Measurements from ENCODE around the gene FBXW8. TPM values are rescaled to one million over a fixed set of nuclear protein-coding genes. Genes with fewer than 3 reads are reported as not detected.

FBXW8 gene
- total RNA-seq, 1 experiment from 2014 or later = 34.8 TPM

GRCh38 chr12:117069926-117070900 is 159.5 kb downstream of the FBXW8 start:
- Histone ChIP-seq H3K4me1 (ENCODE audit: low read length) (peaks cover 20% of the 10 kb centered on the region), H3K36me3 (ENCODE audit: insufficient read depth, low read length) (peaks cover 4% of the 10 kb centered on the region; the same call in 1 of the 2 replicates), H3K9ac (ENCODE audit: low read length) (no peak overlapping the region)

GRCh38 chr12:117071009-117071408 is 160.3 kb downstream of the FBXW8 start:
- Histone ChIP-seq H3K9ac (ENCODE audit: low read length) (no peak overlapping the region), H3K4me3 (ENCODE audit: low read length) (no peak overlapping the region), H3K79me2 (ENCODE audit: low read length) (peaks cover 20% of the 10 kb centered on the region), H3K36me3 (ENCODE audit: insufficient read depth, low read length) (peaks cover 4% of the 10 kb centered on the region; the same call in 1 of the 2 replicates), H3K9me3 (ENCODE audit: low read length) (no peaks in the 10 kb centered on the region), H3K4me1 (ENCODE audit: low read length) (peaks cover 20% of the 10 kb centered on the region), H3K9me2 (replicated peaks; ENCODE audit: insufficient read depth, low read length) (no peaks in the 10 kb centered on the region), H4K20me1 (ENCODE audit: insufficient read depth, low read depth, low read length) (no peaks in the 10 kb centered on the region), H2AFZ (ENCODE audit: low read length) (no peak overlapping the region), H3K27ac (ENCODE audit: low read length) (no peak overlapping the region), H3K4me2 (ENCODE audit: low read depth, low read length, poor library complexity, severe bottlenecking) (no peak overlapping the region), H3K27me3 (ENCODE audit: low read length) (no peaks in the 10 kb centered on the region)
- DNase-seq = no peak

More at GRCh38 chr12:117069926-117070900, 159.5 kb downstream of the FBXW8 start:
- H3K27me3 ChIP-seq (ENCODE audit: low read length) = no peaks in the 10 kb centered on the region
- no peaks in the 10 kb centered on the region for H4K20me1 ChIP-seq (ENCODE audit: insufficient read depth, low read depth, low read length)
- H3K4me2 ChIP-seq (ENCODE audit: low read depth, low read length, poor library complexity, severe bottlenecking) = no peak overlapping the region
- no peaks in the 10 kb centered on the region for H3K9me3 ChIP-seq (ENCODE audit: low read length)
- H3K79me2 ChIP-seq (ENCODE audit: low read length) = peaks cover 20% of the 10 kb centered on the region; the same call in 1 of the 2 replicates
- no peak overlapping the region for H2AFZ ChIP-seq (ENCODE audit: low read length)
- H3K27ac ChIP-seq (ENCODE audit: low read length) = no peak overlapping the region
- no peaks in the 10 kb centered on the region for H3K9me2 ChIP-seq (replicated peaks; ENCODE audit: insufficient read depth, low read length)
- no peak overlapping the region for H3K4me3 ChIP-seq (ENCODE audit: low read length)
- no peak for DNase-seq

GRCh38 chr12:117072106-117072505 is 161.4 kb downstream of the FBXW8 start:
- Histone ChIP-seq H3K27me3 (ENCODE audit: low read length) (no peaks in the 10 kb centered on the region), H3K4me2 (ENCODE audit: low read depth, low read length, poor library complexity, severe bottlenecking) (no peak overlapping the region), H3K4me3 (ENCODE audit: low read length) (no peak overlapping the region), H3K4me1 (ENCODE audit: low read length) (peaks cover 17% of the 10 kb centered on the region), H3K27ac (ENCODE audit: low read length) (no peak overlapping the region), H3K9me3 (ENCODE audit: low read length) (no peaks in the 10 kb centered on the region), H3K36me3 (ENCODE audit: insufficient read depth, low read length) (peaks cover 4% of the 10 kb centered on the region; the same call in 1 of the 2 replicates), H3K9me2 (replicated peaks; ENCODE audit: insufficient read depth, low read length) (no peaks in the 10 kb centered on the region), H3K9ac (ENCODE audit: low read length) (no peak overlapping the region), H2AFZ (ENCODE audit: low read length) (no peak overlapping the region), H4K20me1 (ENCODE audit: insufficient read depth, low read depth, low read length) (no peaks in the 10 kb centered on the region), H3K79me2 (ENCODE audit: low read length) (peaks cover 29% of the 10 kb centered on the region)
- DNase-seq = no peak

- no peak for DNase-seq
- H3K27ac ChIP-seq (ENCODE audit: low read length) = no peak overlapping the region
These were observed 162.2 kb downstream of the FBXW8 start for GRCh38 chr12:117072736-117073490.

GRCh38 chr12:117073611-117074010 is 162.9 kb downstream of the FBXW8 start:
- no peaks in the 10 kb centered on the region for H3K9me3 ChIP-seq (ENCODE audit: low read length)
- no peaks in the 10 kb centered on the region for H3K9me2 ChIP-seq (replicated peaks; ENCODE audit: insufficient read depth, low read length)
- H3K4me3 ChIP-seq (ENCODE audit: low read length) = no peak overlapping the region
- peaks cover 43% of the 10 kb centered on the region for H3K79me2 ChIP-seq (ENCODE audit: low read length)
- no peak overlapping the region for H2AFZ ChIP-seq (ENCODE audit: low read length)
- no peak overlapping the region for H3K4me2 ChIP-seq (ENCODE audit: low read depth, low read length, poor library complexity, severe bottlenecking)
- no peak for DNase-seq
- H3K27ac ChIP-seq (ENCODE audit: low read length) = no peak overlapping the region
- no peaks in the 10 kb centered on the region for H3K27me3 ChIP-seq (ENCODE audit: low read length)
- H3K9ac ChIP-seq (ENCODE audit: low read length) = no peak overlapping the region
- H3K4me1 ChIP-seq (ENCODE audit: low read length) = peaks cover 14% of the 10 kb centered on the region
- peaks cover 4% of the 10 kb centered on the region; the same call in 1 of the 2 replicates for H3K36me3 ChIP-seq (ENCODE audit: insufficient read depth, low read length)
- no peaks in the 10 kb centered on the region for H4K20me1 ChIP-seq (ENCODE audit: insufficient read depth, low read depth, low read length)

More at GRCh38 chr12:117072736-117073490, 162.2 kb downstream of the FBXW8 start:
- Histone ChIP-seq H3K9me2 (replicated peaks; ENCODE audit: insufficient read depth, low read length) (no peaks in the 10 kb centered on the region), H3K27me3 (ENCODE audit: low read length) (no peaks in the 10 kb centered on the region), H3K4me2 (ENCODE audit: low read depth, low read length, poor library complexity, severe bottlenecking) (no peak overlapping the region), H3K9ac (ENCODE audit: low read length) (no peak overlapping the region), H3K4me1 (ENCODE audit: low read length) (peaks cover 17% of the 10 kb centered on the region), H3K4me3 (ENCODE audit: low read length) (no peak overlapping the region), H3K9me3 (ENCODE audit: low read length) (no peaks in the 10 kb centered on the region), H2AFZ (ENCODE audit: low read length) (no peak overlapping the region), H3K79me2 (ENCODE audit: low read length) (peaks cover 37% of the 10 kb centered on the region), H4K20me1 (ENCODE audit: insufficient read depth, low read depth, low read length) (no peaks in the 10 kb centered on the region), H3K36me3 (ENCODE audit: insufficient read depth, low read length) (peaks cover 4% of the 10 kb centered on the region; the same call in 1 of the 2 replicates)

GRCh38 chr12:117076410-117077372 is 165.9 kb downstream of the FBXW8 start:
- Histone ChIP-seq H3K4me3 (ENCODE audit: low read length) (no peak overlapping the region), H2AFZ (ENCODE audit: low read length) (no peak overlapping the region), H3K9me2 (replicated peaks; ENCODE audit: insufficient read depth, low read length) (no peaks in the 10 kb centered on the region), H3K4me1 (ENCODE audit: low read length) (peaks cover 18% of the 10 kb centered on the region), H3K9ac (ENCODE audit: low read length) (no peak overlapping the region), H3K4me2 (ENCODE audit: low read depth, low read length, poor library complexity, severe bottlenecking) (no peak overlapping the region), H4K20me1 (ENCODE audit: insufficient read depth, low read depth, low read length) (no peaks in the 10 kb centered on the region), H3K27me3 (ENCODE audit: low read length) (no peaks in the 10 kb centered on the region), H3K79me2 (ENCODE audit: low read length) (peaks cover 67% of the 10 kb centered on the region), H3K27ac (ENCODE audit: low read length) (no peak overlapping the region), H3K9me3 (ENCODE audit: low read length) (no peaks in the 10 kb centered on the region), H3K36me3 (ENCODE audit: insufficient read depth, low read length) (peaks cover 4% of the 10 kb centered on the region; the same call in 1 of the 2 replicates)
- no peak for DNase-seq

- no peak for DNase-seq
- Histone ChIP-seq H3K4me1 (ENCODE audit: low read length) (peaks cover 39% of the 10 kb centered on the region), H3K27ac (ENCODE audit: low read length) (no peak overlapping the region), H3K9me3 (ENCODE audit: low read length) (no peaks in the 10 kb centered on the region), H3K4me3 (ENCODE audit: low read length) (no peak overlapping the region), H3K27me3 (ENCODE audit: low read length) (no peaks in the 10 kb centered on the region), H3K9me2 (replicated peaks; ENCODE audit: insufficient read depth, low read length) (no peaks in the 10 kb centered on the region), H3K4me2 (ENCODE audit: low read depth, low read length, poor library complexity, severe bottlenecking) (no peak overlapping the region), H3K9ac (ENCODE audit: low read length) (no peak overlapping the region), H4K20me1 (ENCODE audit: insufficient read depth, low read depth, low read length) (no peaks in the 10 kb centered on the region), H2AFZ (ENCODE audit: low read length) (no peak overlapping the region), H3K36me3 (ENCODE audit: insufficient read depth, low read length) (peaks cover 1% of the 10 kb centered on the region; the same call in 1 of the 2 replicates), H3K79me2 (ENCODE audit: low read length) (peaks cover 87% of the 10 kb centered on the region)
These were observed 168.7 kb downstream of the FBXW8 start for GRCh38 chr12:117079487-117079886.
